B cell (primary cell): ENCODE measurements around the gene NLGN1. TPM values are rescaled to one million over a fixed set of nuclear protein-coding genes. Genes with fewer than 3 reads are reported as not detected.

Source experiments
- ATAC-seq: fragments of 200-7000 bp; cut with Tn5 transposase; one replicate; pipeline ENCODE4 v1.10.0; 2021; ENCODE audit warnings: low read depth, mild to moderate bottlenecking, moderate number of reproducible peaks, moderate library complexity
- CTCF ChIA-PET: fragments of 350-600 bp; sonication (Branson Sonifier 250); formaldehyde crosslinking; loops from one replicate; lab custom pipeline; 2021; ENCODE audit warnings: antibody characterized with exemption, inconsistent platforms; lab: Charles Lee
- POLR2A ChIA-PET: fragments of 350-600 bp; sonication (Branson Sonifier 250); formaldehyde crosslinking; loops from one replicate; lab custom pipeline; 2021; ENCODE audit warnings: antibody characterized with exemption; lab: Charles Lee
- DNase-seq: peaks from one replicate; pipeline ENCODE4 v3.0.0; 2013
- H2AFZ ChIP-seq: 2 replicates; pipeline ENCODE4 v1.6.1; 2012; ENCODE audit warnings: mild to moderate bottlenecking, low read depth, low read length; ENCODE audit not compliant: insufficient read depth, poor library complexity, severe bottlenecking
- H3K27ac ChIP-seq, 2 donors: 1 replicate in 1 of 2; 2 replicates in 1 of 2; pipeline ENCODE4 v1.5.1; 2012 to 2013; ENCODE audit warnings: low read length in 2 of 2, mild to moderate bottlenecking in 2 of 2, moderate library complexity in 1 of 2
- H3K27me3 ChIP-seq, 4 experiments: fragments of 200-600 bp in 1 of 4; sonication (generic) in 1 of 4; replicated peaks in 1 of 4; 1 replicate in 2 of 4; 2 replicates in 2 of 4; pipeline versions ENCODE4 v1.6.1 to v1.7.0; 2013 to 2016; ENCODE audit warnings: low read length in 3 of 4, mild to moderate bottlenecking in 2 of 4, mixed read lengths in 1 of 4, moderate library complexity in 1 of 4; ENCODE audit not compliant: insufficient read depth in 4 of 4, control insufficient read depth in 3 of 4; ENCODE audit errors: control extremely low read depth in 1 of 4
- H3K36me3 ChIP-seq, 2 experiments: replicated peaks in 1 of 2; 1 replicate in 1 of 2; 2 replicates in 1 of 2; pipeline versions ENCODE4 v1.6.1 to v1.7.1; 2013; ENCODE audit warnings: low read length in 1 of 2; ENCODE audit not compliant: insufficient read depth in 2 of 2, control insufficient read depth in 1 of 2; ENCODE audit errors: control extremely low read depth in 1 of 2, extremely low read depth in 1 of 2
- H3K4me1 ChIP-seq, 2 donors: fragments of 200-600 bp in 1 of 2; sonication (generic) in 1 of 2; 1 replicate in 1 of 2; 2 replicates in 1 of 2; pipeline versions ENCODE4 v1.5.1 to v1.6.1; 2013 to 2017; ENCODE audit warnings: low read length in 2 of 2; ENCODE audit not compliant: control insufficient read depth in 2 of 2, insufficient read depth in 2 of 2
- H3K4me2 ChIP-seq: replicated peaks from 2 replicates; pipeline ENCODE3; 2012; ENCODE audit warnings: mild to moderate bottlenecking, low read depth, low read length; ENCODE audit not compliant: poor library complexity, severe bottlenecking
- H3K4me3 ChIP-seq, 5 experiments: fragments of 200-600 bp in 1 of 5; sonication (generic) in 1 of 5; 1 replicate in 3 of 5; 2 replicates in 2 of 5; pipeline versions ENCODE4 v1.5.1 to v1.7.0; 2011 to 2016; ENCODE audit warnings: low read length in 4 of 5, mild to moderate bottlenecking in 4 of 5, low read depth in 2 of 5, control low read depth in 1 of 5, moderate library complexity in 1 of 5; ENCODE audit not compliant: insufficient read depth in 1 of 5; ENCODE audit errors: control extremely low read depth in 1 of 5, extremely low read depth in 1 of 5
- H3K79me2 ChIP-seq: fragments of 200-600 bp; sonication (generic); one replicate; pipeline ENCODE4 v1.6.0; 2016; ENCODE audit warnings: low read length; ENCODE audit not compliant: control insufficient read depth, insufficient read depth
- H3K9ac ChIP-seq: fragments of 200-600 bp; sonication (generic); 2 replicates; pipeline ENCODE4 v1.6.1; 2017; ENCODE audit warnings: mild to moderate bottlenecking, low read length, moderate library complexity
- H3K9me3 ChIP-seq, 3 donors: one replicate each; pipeline versions ENCODE4 v1.6.1 to v1.7.1; 2013; ENCODE audit warnings: low read length in 2 of 3; ENCODE audit not compliant: control insufficient read depth in 2 of 3, insufficient read depth in 1 of 3; ENCODE audit errors: control extremely low read depth in 1 of 3
- H4K20me1 ChIP-seq: 2 replicates; pipeline ENCODE4 v1.6.0; 2012; ENCODE audit warnings: mild to moderate bottlenecking, low read length; ENCODE audit not compliant: insufficient read depth, control insufficient read depth, poor library complexity, severe bottlenecking
- H3K27ac Mint-ChIP-seq: one replicate; pipeline ENCODE4 v1.8.0; 2021; ENCODE audit warnings: mixed read lengths
- H3K27me3 Mint-ChIP-seq: one replicate; pipeline ENCODE4 v1.8.0; 2021; ENCODE audit warnings: mixed read lengths
- H3K4me1 Mint-ChIP-seq: one replicate; pipeline ENCODE4 v1.8.0; 2021; ENCODE audit warnings: mixed read lengths
- H3K4me3 Mint-ChIP-seq: one replicate; pipeline ENCODE4 v1.8.0; 2021; ENCODE audit warnings: mixed read lengths
- H3K9me3 Mint-ChIP-seq: one replicate; pipeline ENCODE4 v1.8.0; 2022; ENCODE audit warnings: mixed read lengths; ENCODE audit not compliant: insufficient read depth
- EZH2 ChIP-seq: IDR thresholded peaks from 2 replicates; pipeline ENCODE4 v1.6.1; 2012; ENCODE audit warnings: borderline replicate concordance, low read depth, mild to moderate bottlenecking, moderate library complexity, low read length; ENCODE audit not compliant: insufficient read depth, poor library complexity, severe bottlenecking
- WGBS: methylation state at CpG from one replicate; pipeline ENCODE4 v1.1.5; 2013; ENCODE audit warnings: missing lambda C conversion rate; ENCODE audit not compliant: insufficient coverage; 5-methylcytosine and 5-hydroxymethylcytosine counted together
- intact Hi-C: fragments of 100-400 bp; cut with micrococcal nuclease; formaldehyde crosslinking; loops from one replicate; pipeline ENCODE4 v1.10.0; 2022
- polyA plus RNA-seq: library from polyadenylated mRNA; depleted of rRNA; stranded (reverse); fragments of >200 nt; gene quantifications from 2 replicates; pipeline ENCODE4 v1.2.3, GENCODE V29; 2012
- total RNA-seq, 2 donors: library from RNA; stranded (reverse); fragments of 120-200 nt in 1 of 2; gene quantifications; 1 replicate in 1 of 2; 2 replicates in 1 of 2; pipeline versions ENCODE4 v1.2.3 to v1.2.4, GENCODE V29; 2013 to 2022
- TF ChIP-seq, protein P1 (sequence below): fragments of 200-600 bp; IDR thresholded peaks from one replicate; pipeline ENCODE4 v1.8.0; 2022; ENCODE audit warnings: antibody characterized with exemption, mild to moderate bottlenecking

Gene NLGN1
- total and polyA plus RNA-seq, 2 donors (not counting 1 experiment from before 2014, with no cell fraction given), result not detected

DNA sequence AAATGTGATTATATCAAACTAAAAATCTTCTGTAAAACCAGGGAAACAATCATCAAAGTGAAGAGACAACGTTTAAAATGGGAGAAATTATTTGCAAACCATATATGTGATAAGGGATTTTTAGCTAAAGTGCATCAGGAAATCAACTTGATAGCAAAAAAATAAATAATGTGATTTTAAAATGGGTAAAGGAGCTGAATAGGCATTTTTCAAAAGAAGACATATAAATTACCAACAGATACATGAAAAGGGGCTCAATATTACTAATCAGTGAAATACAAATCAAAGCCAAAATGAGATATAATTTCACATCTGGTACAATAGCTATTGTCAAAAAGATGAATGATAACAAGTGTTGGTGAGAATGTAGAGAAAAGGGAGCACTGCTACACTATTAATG, 924.0 kb downstream of the NLGN1 start:
- TF ChIP-seq, protein P1, sequence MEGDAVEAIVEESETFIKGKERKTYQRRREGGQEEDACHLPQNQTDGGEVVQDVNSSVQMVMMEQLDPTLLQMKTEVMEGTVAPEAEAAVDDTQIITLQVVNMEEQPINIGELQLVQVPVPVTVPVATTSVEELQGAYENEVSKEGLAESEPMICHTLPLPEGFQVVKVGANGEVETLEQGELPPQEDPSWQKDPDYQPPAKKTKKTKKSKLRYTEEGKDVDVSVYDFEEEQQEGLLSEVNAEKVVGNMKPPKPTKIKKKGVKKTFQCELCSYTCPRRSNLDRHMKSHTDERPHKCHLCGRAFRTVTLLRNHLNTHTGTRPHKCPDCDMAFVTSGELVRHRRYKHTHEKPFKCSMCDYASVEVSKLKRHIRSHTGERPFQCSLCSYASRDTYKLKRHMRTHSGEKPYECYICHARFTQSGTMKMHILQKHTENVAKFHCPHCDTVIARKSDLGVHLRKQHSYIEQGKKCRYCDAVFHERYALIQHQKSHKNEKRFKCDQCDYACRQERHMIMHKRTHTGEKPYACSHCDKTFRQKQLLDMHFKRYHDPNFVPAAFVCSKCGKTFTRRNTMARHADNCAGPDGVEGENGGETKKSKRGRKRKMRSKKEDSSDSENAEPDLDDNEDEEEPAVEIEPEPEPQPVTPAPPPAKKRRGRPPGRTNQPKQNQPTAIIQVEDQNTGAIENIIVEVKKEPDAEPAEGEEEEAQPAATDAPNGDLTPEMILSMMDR, result no peak
- TF ChIP-seq EZH2, result no peak

DNA sequence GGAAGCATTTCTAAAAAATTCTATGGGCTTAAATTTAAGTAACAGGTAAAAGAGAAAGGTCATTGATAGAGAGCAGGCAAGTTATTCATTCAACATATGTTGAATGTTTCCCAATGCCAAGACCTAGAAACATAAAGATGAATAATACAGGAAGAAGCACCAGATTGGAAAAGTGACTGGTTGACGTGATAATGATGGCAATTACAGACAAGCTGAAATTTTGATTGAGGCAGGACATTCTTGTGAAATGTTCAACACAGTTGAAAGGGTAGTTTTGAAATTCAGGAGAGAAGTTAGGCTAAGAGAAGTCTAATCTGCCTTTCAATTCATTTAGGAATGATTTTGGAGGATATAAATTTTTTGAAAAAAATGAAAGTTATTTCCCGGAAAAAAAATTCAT, 925.2 kb downstream of the NLGN1 start:
- TF ChIP-seq, protein P1, result no peak
- TF ChIP-seq EZH2, result no peak
- Histone ChIP-seq H3K4me3 (no peak overlapping the region), H3K27me3 (no peaks in the 10 kb centered on the region), H3K9me3 (peaks cover 0 to 3% (median 0%) of the 10 kb centered on the region in 3 donors), H3K36me3 (no peaks in the 10 kb centered on the region), H3K9ac (no peak overlapping the region), H4K20me1 (no peaks in the 10 kb centered on the region), H3K79me2 (no peaks in the 10 kb centered on the region), H3K27ac (no peak overlapping the region), H2AFZ (no peak overlapping the region), H3K4me1 (no peaks in the 10 kb centered on the region), H3K4me2 (no peak overlapping the region)
- intact Hi-C loops, result no loop called here
- H3K27ac Mint-ChIP-seq, result no peak overlapping the region
- no peaks in the 10 kb centered on the region for H3K4me1 Mint-ChIP-seq
- no peak for ATAC-seq
- CTCF ChIA-PET, result no interaction called here
- POLR2A ChIA-PET, result no interaction called here
- H3K9me3 Mint-ChIP-seq, result peaks cover 9% of the 10 kb centered on the region
- 83% methylated on average over 1 of the region's 2 CpGs for WGBS
- no peak for DNase-seq
- H3K27me3 Mint-ChIP-seq, result no peaks in the 10 kb centered on the region
- H3K4me3 Mint-ChIP-seq, result no peak overlapping the region

More for the DNA sequence above, 924.0 kb downstream of the NLGN1 start:
- intact Hi-C loops, result no loop called here
- DNase-seq, result no peak
- no peaks in the 10 kb centered on the region for H3K27me3 Mint-ChIP-seq
- H3K9me3 ChIP-seq, result peaks cover 0 to 3% (median 0%) of the 10 kb centered on the region in 3 donors
- ChIA-PET CTCF (no interaction called here), POLR2A (no interaction called here)
- no peaks in the 10 kb centered on the region for H3K4me1 ChIP-seq
- no peak overlapping the region for H3K27ac Mint-ChIP-seq
- H4K20me1 ChIP-seq, result no peaks in the 10 kb centered on the region
- H2AFZ ChIP-seq, result no peak overlapping the region
- H3K4me3 Mint-ChIP-seq, result no peak overlapping the region
- no peaks in the 10 kb centered on the region for H3K4me1 Mint-ChIP-seq
- no CpG with 5 or more reads among the region's 1 CpG for WGBS
- H3K4me3 ChIP-seq, result no peak overlapping the region
- H3K27ac ChIP-seq, result no peak overlapping the region
- no peak overlapping the region for H3K9ac ChIP-seq
- H3K79me2 ChIP-seq, result no peaks in the 10 kb centered on the region
- H3K27me3 ChIP-seq, result no peaks in the 10 kb centered on the region
- H3K4me2 ChIP-seq, result no peak overlapping the region
- no peak for ATAC-seq
- no peaks in the 10 kb centered on the region for H3K36me3 ChIP-seq
- peaks cover 9% of the 10 kb centered on the region for H3K9me3 Mint-ChIP-seq
